Stomach smooth muscle (tissue), 2 donors: ENCODE measurements around the gene PPP5C.

Experiments used
- H3K27ac ChIP-seq: one replicate; pipeline ENCODE4 v1.7.0; 2013; ENCODE audit warnings: mild to moderate bottlenecking, low read length, inconsistent platforms
- H3K27me3 ChIP-seq, 2 donors: one replicate each; pipeline ENCODE4 v1.7.0; 2013; ENCODE audit warnings: low read length in 2 of 2; ENCODE audit not compliant: insufficient read depth in 2 of 2, control insufficient read depth in 1 of 2
- H3K36me3 ChIP-seq, 2 donors: one replicate each; pipeline ENCODE4 v1.7.0; 2013; ENCODE audit warnings: low read length in 2 of 2; ENCODE audit not compliant: control insufficient read depth in 2 of 2, insufficient read depth in 2 of 2
- H3K4me1 ChIP-seq: one replicate; pipeline ENCODE4 v1.7.0; 2013; ENCODE audit warnings: low read length; ENCODE audit not compliant: control insufficient read depth, insufficient read depth
- H3K4me3 ChIP-seq, 2 donors: one replicate each; pipeline ENCODE4 v1.7.0; 2013; ENCODE audit warnings: low read length in 2 of 2
- H3K9ac ChIP-seq, 2 donors: one replicate each; pipeline ENCODE4 v1.7.0; 2013; ENCODE audit warnings: low read length in 2 of 2, mild to moderate bottlenecking in 1 of 2
- H3K9me3 ChIP-seq, 2 donors: one replicate each; pipeline ENCODE4 v1.7.0; 2013; ENCODE audit warnings: low read length in 2 of 2; ENCODE audit not compliant: control insufficient read depth in 2 of 2
- donor health status: healthy.
- donor health status: Pancreatic carcinoma.

PPP5C gene, protein sequence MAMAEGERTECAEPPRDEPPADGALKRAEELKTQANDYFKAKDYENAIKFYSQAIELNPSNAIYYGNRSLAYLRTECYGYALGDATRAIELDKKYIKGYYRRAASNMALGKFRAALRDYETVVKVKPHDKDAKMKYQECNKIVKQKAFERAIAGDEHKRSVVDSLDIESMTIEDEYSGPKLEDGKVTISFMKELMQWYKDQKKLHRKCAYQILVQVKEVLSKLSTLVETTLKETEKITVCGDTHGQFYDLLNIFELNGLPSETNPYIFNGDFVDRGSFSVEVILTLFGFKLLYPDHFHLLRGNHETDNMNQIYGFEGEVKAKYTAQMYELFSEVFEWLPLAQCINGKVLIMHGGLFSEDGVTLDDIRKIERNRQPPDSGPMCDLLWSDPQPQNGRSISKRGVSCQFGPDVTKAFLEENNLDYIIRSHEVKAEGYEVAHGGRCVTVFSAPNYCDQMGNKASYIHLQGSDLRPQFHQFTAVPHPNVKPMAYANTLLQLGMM

DNA sequence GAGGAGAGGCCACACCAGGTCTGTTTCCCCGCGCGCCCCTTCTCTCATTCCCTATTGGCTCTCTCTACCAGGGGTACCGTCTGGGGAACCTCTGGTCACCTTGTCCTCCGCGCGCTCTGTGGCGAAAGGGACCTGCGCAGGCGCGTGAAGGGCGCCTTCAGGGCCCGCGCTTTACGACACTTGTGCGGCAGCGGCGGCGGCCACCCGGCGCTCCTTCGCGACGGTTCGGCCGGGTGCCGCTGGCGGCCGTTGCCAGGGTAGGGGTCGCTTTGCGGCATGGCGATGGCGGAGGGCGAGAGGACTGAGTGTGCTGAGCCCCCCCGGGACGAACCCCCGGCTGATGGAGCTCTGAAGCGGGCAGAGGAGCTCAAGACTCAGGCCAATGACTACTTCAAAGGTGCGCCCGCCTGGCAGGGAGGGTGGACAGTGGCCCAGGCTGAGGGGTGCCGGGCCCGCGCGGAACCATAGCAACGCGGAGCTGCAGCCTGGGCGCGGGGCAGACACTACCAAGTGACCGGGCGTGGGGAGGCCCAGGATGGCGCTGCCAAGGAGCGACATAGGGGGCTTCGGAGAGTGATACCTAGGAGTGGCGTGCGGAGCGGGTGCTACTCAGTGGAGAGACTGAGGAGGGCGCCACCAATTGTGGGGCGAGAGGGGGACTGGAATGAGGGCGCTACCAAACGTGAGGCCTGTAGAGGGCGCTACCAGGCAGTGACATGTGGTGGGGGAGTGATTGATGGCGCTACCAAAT lies at the start of gene PPP5C:
Gene PPP5C (plus strand): TSS at position 267 of the 751 bp plus-strand sequence. CDS start 10 bp downstream, at position 277.
- peak within 1 kb of the TSS; percentile 74 for H3K27ac ChIP-seq
- H3K9me3 ChIP-seq, result no peaks in the 10 kb centered on the region
- peak within 1 kb of the TSS; percentile 95 to 96 for H3K4me3 ChIP-seq
- H3K9ac ChIP-seq, result peak within 1 kb of the TSS; percentile 81 to 84
- no peaks in the 10 kb centered on the region for H3K27me3 ChIP-seq
- H3K36me3 ChIP-seq, result peaks cover 0 to under 1% of the 10 kb centered on the region in 2 donors
- H3K4me1 ChIP-seq, result peaks cover 52% of the 10 kb centered on the region

DNA sequence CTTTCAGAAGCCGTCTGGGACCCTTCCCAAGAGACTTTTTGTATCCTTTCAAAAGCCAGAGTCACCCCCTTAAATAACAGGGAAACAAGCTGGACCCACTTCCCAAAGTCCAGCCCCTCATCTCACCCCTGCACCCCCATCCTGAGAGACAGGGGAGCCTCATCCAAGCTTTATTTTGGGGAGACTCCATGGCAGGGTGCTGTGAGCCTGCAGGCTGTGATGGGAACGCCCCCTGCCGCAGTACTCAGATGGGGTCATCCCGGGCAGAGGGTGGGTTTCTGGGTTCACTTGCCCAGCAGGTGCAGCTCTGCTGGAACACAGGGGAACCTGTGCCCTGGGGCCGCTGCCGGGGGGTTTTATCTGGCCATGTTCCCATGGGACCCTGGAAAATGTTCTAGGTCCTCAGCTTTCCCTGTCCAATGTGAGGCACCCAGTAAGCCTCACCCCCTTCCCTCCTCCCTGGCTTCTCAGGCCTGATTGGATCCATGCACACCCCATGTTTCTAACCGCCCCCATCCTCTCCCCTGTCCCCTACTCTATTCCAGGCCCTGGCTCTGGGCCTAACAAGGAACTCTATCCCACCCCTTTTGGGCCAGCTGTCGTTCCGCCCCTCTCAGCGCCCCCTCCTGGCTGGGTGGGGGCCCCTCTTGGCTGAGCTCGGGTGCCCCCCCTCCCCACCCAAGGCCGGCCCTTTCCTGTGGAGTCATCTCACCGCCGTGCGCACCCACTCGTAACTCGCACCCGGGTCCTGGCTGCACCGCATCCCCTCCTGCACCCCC lies 49.0 kb upstream of the PPP5C start:
- Histone ChIP-seq H3K9me3 (no peaks in the 10 kb centered on the region), H3K27me3 (no peaks in the 10 kb centered on the region), H3K4me1 (peaks cover 45% of the 10 kb centered on the region), H3K4me3 (peak overlapping the region; percentile 86 to 88), H3K27ac (peak overlapping the region; percentile 99), H3K36me3 (no peaks in the 10 kb centered on the region), H3K9ac (peak overlapping the region; percentile 90 to 95)

DNA sequence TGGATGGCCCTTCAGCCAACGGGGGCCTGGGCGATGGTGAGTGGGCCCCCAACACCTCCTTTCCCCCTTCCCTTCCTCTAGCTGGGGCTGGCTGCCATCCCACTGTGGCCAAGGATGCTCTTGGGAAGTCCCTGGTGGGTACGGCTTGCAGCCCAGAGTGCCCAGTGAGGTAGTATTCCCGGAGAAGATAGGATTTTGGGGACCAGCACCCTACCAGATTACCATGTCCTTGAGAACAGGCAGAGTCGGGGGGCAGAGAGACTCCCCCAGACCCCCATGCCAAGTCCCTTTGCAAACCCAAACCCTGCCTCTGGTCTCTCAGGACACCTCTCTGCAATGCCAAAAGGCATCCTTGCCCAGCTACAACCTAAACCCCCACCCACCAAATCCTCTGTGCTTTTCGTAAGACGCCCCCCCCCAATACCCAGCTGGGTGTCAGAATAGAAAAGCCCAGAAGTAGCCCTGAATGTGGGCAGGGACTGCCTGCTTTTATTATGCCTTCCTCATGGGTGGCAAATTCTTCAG lies 48.3 kb upstream of the PPP5C start:
- Histone ChIP-seq H3K9me3 (no peaks in the 10 kb centered on the region), H3K9ac (peak overlapping the region; percentile 90 to 95), H3K27ac (peak overlapping the region; percentile 99), H3K27me3 (no peaks in the 10 kb centered on the region), H3K36me3 (no peaks in the 10 kb centered on the region), H3K4me1 (peaks cover 51% of the 10 kb centered on the region), H3K4me3 (peak overlapping the region; percentile 86 to 88)

DNA sequence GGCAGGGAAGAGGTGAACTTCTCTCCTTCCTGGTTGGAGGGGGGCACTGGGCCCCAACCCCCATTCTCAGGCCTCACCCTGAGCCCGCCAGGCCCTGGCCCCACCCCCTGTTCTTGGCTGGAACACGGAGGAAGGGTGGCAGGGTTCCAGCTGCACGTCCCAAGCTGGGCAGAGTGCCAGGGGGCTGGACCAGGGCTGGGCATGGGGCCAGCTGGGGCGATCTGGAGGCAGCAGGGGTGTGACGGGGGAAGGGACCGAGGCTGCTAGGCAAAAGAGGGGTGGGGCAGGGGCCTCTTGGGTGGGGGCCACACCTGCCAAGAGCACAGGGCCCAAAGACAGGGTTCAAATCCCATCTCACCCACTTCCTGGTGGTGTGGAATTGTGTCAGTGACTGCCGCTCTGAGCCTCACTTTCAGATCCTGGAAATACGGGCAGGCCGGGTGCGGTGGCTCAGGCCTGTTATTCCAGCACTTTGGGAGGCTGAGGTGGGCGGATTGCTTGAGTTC lies 47.8 kb upstream of the PPP5C start:
- H3K9me3 ChIP-seq, result no peaks in the 10 kb centered on the region
- peaks cover 56% of the 10 kb centered on the region for H3K4me1 ChIP-seq
- peak overlapping the region; percentile 86 to 88 for H3K4me3 ChIP-seq
- peak overlapping the region; percentile 99 for H3K27ac ChIP-seq
- peaks cover 0 to 3% of the 10 kb centered on the region in 2 donors for H3K36me3 ChIP-seq
- H3K9ac ChIP-seq, result peak overlapping the region; percentile 90 to 95
- no peaks in the 10 kb centered on the region for H3K27me3 ChIP-seq

DNA sequence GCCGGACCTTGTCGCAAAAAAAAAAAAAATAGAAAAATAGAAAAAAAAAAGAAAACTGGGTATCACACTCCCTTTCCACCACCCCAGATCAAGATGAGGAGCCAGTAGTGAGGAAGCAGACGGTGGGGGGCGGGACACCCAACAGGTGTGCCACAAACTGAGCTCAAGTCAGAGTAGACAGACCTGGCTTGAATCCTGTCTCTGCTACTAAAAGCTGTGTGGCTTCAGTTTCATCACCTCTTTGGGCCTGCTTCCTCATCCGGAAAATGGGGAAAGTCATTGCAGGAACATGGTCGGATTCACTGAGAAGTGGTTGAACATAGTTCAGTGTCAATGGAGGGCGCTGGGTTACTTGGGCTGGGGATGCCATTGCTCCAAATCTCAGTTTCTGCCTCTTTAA lies 47.2 kb upstream of the PPP5C start:
- Histone ChIP-seq H3K9me3 (no peaks in the 10 kb centered on the region), H3K4me1 (peaks cover 56% of the 10 kb centered on the region), H3K36me3 (peaks cover 5 to 8% of the 10 kb centered on the region in 2 donors)

DNA sequence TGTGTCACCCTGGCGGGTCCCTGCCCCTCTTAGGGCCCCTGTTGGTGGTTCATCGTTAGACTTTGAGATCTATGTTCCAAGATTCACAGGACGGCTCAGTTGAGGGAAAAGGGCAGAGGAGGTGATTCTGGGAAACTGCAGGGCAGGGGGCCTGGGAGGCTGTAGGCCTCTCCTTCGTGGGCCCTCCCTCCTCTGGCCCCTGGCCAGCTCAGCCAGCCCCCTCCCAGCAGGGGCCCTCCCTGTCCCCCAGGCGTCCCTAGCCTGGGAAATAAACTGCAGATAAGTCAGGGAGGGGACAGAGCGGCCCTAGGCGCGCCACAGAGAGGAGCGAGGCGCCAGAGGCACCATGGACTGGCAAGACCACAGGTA lies 43.6 kb upstream of the PPP5C start:
- Histone ChIP-seq H3K36me3 (peaks cover 32 to 38% of the 10 kb centered on the region in 2 donors), H3K27me3 (no peaks in the 10 kb centered on the region), H3K9me3 (no peaks in the 10 kb centered on the region), H3K9ac (peak overlapping the region; percentile 46 to 58), H3K4me3 (peak overlapping the region; percentile 24 to 44), H3K4me1 (peaks cover 42% of the 10 kb centered on the region), H3K27ac (peak overlapping the region; percentile 89)

More for the DNA sequence above, 47.2 kb upstream of the PPP5C start:
- Histone ChIP-seq H3K27me3 (no peaks in the 10 kb centered on the region), H3K9ac (peak overlapping the region; percentile 80 to 87), H3K4me3 (peak overlapping the region; percentile 86 to 88), H3K27ac (peak overlapping the region; percentile 99)

DNA sequence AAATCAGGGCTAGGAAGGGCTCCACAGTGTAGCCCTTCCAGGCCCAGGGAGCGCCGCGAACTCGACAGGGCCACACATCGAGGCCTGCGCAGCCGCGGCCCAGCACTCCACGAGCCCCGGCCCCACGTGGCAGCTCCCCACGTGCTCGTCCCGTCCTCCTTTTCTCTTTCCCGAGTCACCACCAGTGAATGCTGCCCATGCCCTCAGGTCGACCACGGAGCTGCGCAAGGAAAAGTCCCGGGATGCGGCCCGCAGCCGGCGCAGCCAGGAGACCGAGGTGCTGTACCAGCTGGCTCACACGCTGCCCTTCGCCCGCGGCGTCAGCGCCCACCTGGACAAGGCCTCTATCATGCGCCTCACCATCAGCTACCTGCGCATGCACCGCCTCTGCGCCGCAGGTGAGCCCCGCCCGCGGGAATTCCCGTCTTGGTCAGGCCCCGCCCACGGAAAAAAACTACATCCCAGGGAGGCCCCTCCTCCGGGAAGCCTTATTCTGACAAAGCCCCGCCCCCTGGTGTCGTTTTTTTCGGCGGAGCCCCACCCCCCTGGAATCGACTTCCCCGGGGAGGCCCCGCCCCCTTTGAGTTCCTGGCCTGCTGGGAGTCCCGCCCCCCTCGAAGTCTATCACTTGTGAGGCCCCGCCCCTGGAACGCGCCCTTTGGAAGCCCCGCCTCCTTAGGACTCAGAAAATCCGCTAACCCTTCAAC lies 43.0 kb upstream of the PPP5C start:
- Histone ChIP-seq H3K36me3 (peaks cover 37 to 41% of the 10 kb centered on the region in 2 donors), H3K9me3 (no peaks in the 10 kb centered on the region), H3K27me3 (no peaks in the 10 kb centered on the region), H3K4me1 (peaks cover 39% of the 10 kb centered on the region), H3K9ac (peak overlapping the region; percentile 13 to 46), H3K4me3 (peak overlapping the region in 1 of 2 donors; percentile 44), H3K27ac (peak overlapping the region; percentile 89)

DNA sequence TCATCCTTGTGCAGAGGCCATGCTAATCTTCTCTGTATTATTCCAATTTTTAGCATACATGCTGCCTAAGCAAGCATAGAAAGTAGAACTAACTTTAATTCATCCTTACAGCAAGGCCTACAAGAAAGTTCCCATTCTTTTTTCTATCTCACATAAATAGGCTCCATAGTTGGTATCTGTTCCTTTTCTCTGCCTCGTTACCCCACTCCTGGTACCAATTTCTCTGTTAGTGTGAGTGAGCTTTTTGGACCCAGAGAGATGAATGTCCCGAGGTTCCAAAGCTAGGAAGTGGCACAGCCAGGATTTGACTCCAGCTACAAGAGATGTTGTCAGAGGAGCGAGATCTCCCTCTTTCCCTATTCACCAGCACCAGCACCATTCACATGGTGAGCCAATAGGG lies 40.4 kb upstream of the PPP5C start:
- peaks cover 19% of the 10 kb centered on the region for H3K4me1 ChIP-seq
- H3K27ac ChIP-seq, result peak overlapping the region; percentile 24
- no peak overlapping the region for H3K4me3 ChIP-seq
- no peaks in the 10 kb centered on the region for H3K27me3 ChIP-seq
- no peak overlapping the region for H3K9ac ChIP-seq
- no peaks in the 10 kb centered on the region for H3K9me3 ChIP-seq
- peaks cover 51 to 58% of the 10 kb centered on the region in 2 donors for H3K36me3 ChIP-seq

DNA sequence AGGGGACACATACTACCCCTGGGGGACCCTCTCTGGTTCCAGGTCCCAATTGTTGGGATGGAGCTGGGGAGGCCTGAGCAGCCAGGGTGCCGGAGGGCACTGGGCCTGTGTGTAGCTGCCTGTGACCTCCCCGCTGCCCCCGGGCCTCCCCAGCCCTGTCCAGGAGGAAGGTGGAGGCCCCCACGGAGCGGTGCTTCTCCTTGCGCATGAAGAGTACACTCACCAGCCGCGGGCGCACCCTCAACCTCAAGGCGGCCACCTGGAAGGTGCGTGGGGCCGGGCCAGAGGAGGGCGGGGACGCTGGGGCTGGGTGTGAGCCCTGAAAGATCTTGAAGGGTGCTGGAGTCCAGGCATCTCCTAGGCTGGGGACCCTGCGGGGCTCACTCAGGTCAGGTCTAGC lies 38.4 kb upstream of the PPP5C start:
- Histone ChIP-seq H3K27ac (no peak overlapping the region), H3K9ac (no peak overlapping the region), H3K4me3 (no peak overlapping the region), H3K36me3 (peaks cover 60 to 70% of the 10 kb centered on the region in 2 donors), H3K4me1 (peaks cover 6% of the 10 kb centered on the region), H3K9me3 (no peaks in the 10 kb centered on the region), H3K27me3 (no peaks in the 10 kb centered on the region)
